Keratinocyte (primary cell): ENCODE measurements around the gene ERICH4.
"Not testable (repeated sequence)": the region's sequence is repeated elsewhere in the genome, so short reads cannot be mapped to it uniquely, and the experiment has no call there.

Source experiments
- CTCF ChIP-seq, 3 experiments: IDR thresholded peaks in 1 of 3; conservative IDR thresholded peaks in 1 of 3; optimal IDR thresholded peaks in 1 of 3; 2 replicates in 2 of 3; 3 replicates in 1 of 3; pipeline versions ENCODE3 to v1.5.1; 2011; ENCODE audit warnings: low read length in 3 of 3, mild to moderate bottlenecking in 3 of 3, moderate library complexity in 2 of 3, control low read depth in 1 of 3, inconsistent platforms in 1 of 3; ENCODE audit not compliant: insufficient read depth in 2 of 3; ENCODE audit errors: extremely low read depth in 1 of 3
- EZH2 ChIP-seq: IDR thresholded peaks from one replicate; pipeline ENCODE4 v1.6.1; 2012; ENCODE audit warnings: inconsistent platforms, mild to moderate bottlenecking, low read length, moderate library complexity

GRCh38 chr19:41408846-41409245 lies 34.1 kb upstream of the ERICH4 start:
- not testable (repeated sequence) for TF ChIP-seq CTCF (optimal IDR thresholded peaks at IDR 0.05 in 1 of 3, IDR thresholded peaks at IDR 0.05 in 1 of 3, conservative IDR thresholded peaks at IDR 0.05 in 1 of 3; ENCODE audit: extremely low read depth in 1 of 3, insufficient read depth in 2 of 3, low read length in 3 of 3); EZH2
